Upper lobe of left lung (tissue), 6 donors: Measurements from ENCODE around the gene EPC1. TPM values are rescaled to one million over a fixed set of nuclear protein-coding genes. Genes with fewer than 3 reads are reported as not detected.
A peak's percentile ranks its signal among the peaks of the same experiment; 100 is the strongest.

ENCODE experiments used
- ATAC-seq, 2 donors: fragments of 200-7000 bp; cut with Tn5 transposase; one replicate each; pipeline ENCODE4 v1.9.1; 2022; ENCODE audit warnings: mild to moderate bottlenecking in 2 of 2, moderate library complexity in 2 of 2; ENCODE audit not compliant: low FRiP score in 2 of 2
- DNase-seq, 2 donors: peaks; one replicate each; pipeline ENCODE4 v3.0.0-alpha.2; 2019 to 2020
- H3K27ac ChIP-seq, 4 donors: fragments of 200-600 bp; sonication (generic); one replicate each; pipeline ENCODE4 v1.5.1; 2016 to 2019
- H3K27me3 ChIP-seq, 4 donors: fragments of 200-600 bp; sonication (generic); one replicate each; pipeline ENCODE4 v1.5.1; 2017 to 2019
- H3K36me3 ChIP-seq, 4 donors: fragments of 200-600 bp; sonication (generic); one replicate each; pipeline ENCODE4 v1.5.1; 2016 to 2019
- H3K4me1 ChIP-seq, 4 donors: fragments of 200-600 bp; sonication (generic); one replicate each; pipeline ENCODE4 v1.5.1; 2018 to 2019
- H3K4me3 ChIP-seq, 4 donors: fragments of 200-600 bp; sonication (generic); one replicate each; pipeline ENCODE4 v1.5.1; 2017 to 2019; ENCODE audit warnings: mild to moderate bottlenecking in 2 of 4, moderate library complexity in 1 of 4
- H3K9me3 ChIP-seq, 4 donors: fragments of 200-600 bp; sonication (generic); one replicate each; pipeline ENCODE4 v1.5.1; 2018 to 2019
- CTCF ChIP-seq, 6 experiments: fragments of 450-650 bp in 4 of 6; fragments of 200-600 bp in 2 of 6; sonication (generic) in 2 of 6; IDR thresholded peaks; one replicate each; pipeline ENCODE4 v1.5.1; 2016 to 2019; ENCODE audit warnings: antibody characterized with exemption in 6 of 6
- EP300 ChIP-seq, 4 donors: sonication (generic); formaldehyde crosslinking; IDR thresholded peaks; one replicate each; pipeline ENCODE4 v1.5.1; 2017; ENCODE audit warnings: antibody characterized with exemption in 4 of 4, control low read depth in 2 of 4
- POLR2A ChIP-seq, 4 donors: fragments of 450-650 bp; IDR thresholded peaks; one replicate each; pipeline ENCODE4 v1.5.1; 2016 to 2017; ENCODE audit warnings: antibody characterized with exemption in 4 of 4, mild to moderate bottlenecking in 2 of 4
- POLR2AphosphoS5 ChIP-seq, 2 donors: sonication (generic); formaldehyde crosslinking; IDR thresholded peaks; one replicate each; pipeline ENCODE4 v1.5.1; 2017; ENCODE audit warnings: antibody characterized with exemption in 2 of 2
- WGBS, 2 donors: methylation state at CpG; one replicate each; pipeline ENCODE4 v1.1.5; 2017 to 2018; 5-methylcytosine and 5-hydroxymethylcytosine counted together
- total RNA-seq, 6 donors: library from RNA; depleted of rRNA in 4 of 6; stranded (reverse); fragments of >200 nt in 4 of 6; gene quantifications; one replicate each; pipeline versions ENCODE4 v1.1.0 to v1.2.1, GENCODE V29; 2016 to 2021
- donor health status: DM: no; HTN: no; CAD: no; lungs with moderate emphysema.
- donor health status: DM: no; HTN: yes; CAD: no; lungs with severe emphysema.

The EPC1 gene
- total RNA-seq, 6 donors from 2014 or later, result 26.2 to 82.8 (median 36.7) TPM

GRCh38 chr10:32379950-32380551 lies 33.1 kb upstream of the EPC1 start:
- no peaks in the 10 kb centered on the region for H3K9me3 ChIP-seq
- no peak for ATAC-seq
- no peak for DNase-seq
- 56 to 79% methylated on average over 7 of the region's 7 CpGs for WGBS, 2 donors
- no peak overlapping the region for H3K4me3 ChIP-seq
- TF ChIP-seq CTCF (IDR thresholded peaks at IDR 0.05) (no peak), POLR2AphosphoS5 (IDR thresholded peaks at IDR 0.05) (no peak), EP300 (IDR thresholded peaks at IDR 0.05) (no peak), POLR2A (IDR thresholded peaks at IDR 0.05) (no peak)
- no peaks in the 10 kb centered on the region for H3K27me3 ChIP-seq
- no peaks in the 10 kb centered on the region for H3K36me3 ChIP-seq
- peak overlapping the region in 2 of 4 donors; percentile 70 to 81 for H3K27ac ChIP-seq
- peaks cover 5 to 17% (median 12%) of the 10 kb centered on the region in 4 donors for H3K4me1 ChIP-seq

GRCh38 chr10:32379318-32379949 lies 32.5 kb upstream of the EPC1 start:
- TF ChIP-seq EP300 (IDR thresholded peaks at IDR 0.05) (no peak), POLR2AphosphoS5 (IDR thresholded peaks at IDR 0.05) (no peak), POLR2A (IDR thresholded peaks at IDR 0.05) (no peak), CTCF (IDR thresholded peaks at IDR 0.05) (no peak)
- ATAC-seq, result peak; percentile 68 to 80
- H3K9me3 ChIP-seq, result no peaks in the 10 kb centered on the region
- H3K4me1 ChIP-seq, result peaks cover 5 to 24% (median 13%) of the 10 kb centered on the region in 4 donors
- H3K36me3 ChIP-seq, result no peaks in the 10 kb centered on the region
- peak overlapping the region; percentile 6 to 70 (median 56) for H3K4me3 ChIP-seq
- DNase-seq, result no peak
- peak overlapping the region; percentile 70 to 85 (median 82) for H3K27ac ChIP-seq
- 22 to 23% methylated on average over 10 of the region's 10 CpGs for WGBS, 2 donors
- H3K27me3 ChIP-seq, result no peaks in the 10 kb centered on the region

GRCh38 chr10:32378363-32379317 lies 31.7 kb upstream of the EPC1 start:
- Histone ChIP-seq H3K4me3 (peak overlapping the region; percentile 6 to 70 (median 56)), H3K36me3 (no peaks in the 10 kb centered on the region), H3K27me3 (no peaks in the 10 kb centered on the region), H3K4me1 (peaks cover 5 to 29% (median 13%) of the 10 kb centered on the region in 4 donors), H3K9me3 (no peaks in the 10 kb centered on the region), H3K27ac (peak overlapping the region; percentile 70 to 85 (median 82))
- peak; percentile 35 to 98 for DNase-seq
- ATAC-seq, result peak; percentile 98 to 99
- TF ChIP-seq POLR2A (IDR thresholded peaks at IDR 0.05) (peak in 3 of 4 donors; percentile 62 to 70 (median 65)), EP300 (IDR thresholded peaks at IDR 0.05) (peak in 1 of 4 donors; percentile 27), POLR2AphosphoS5 (IDR thresholded peaks at IDR 0.05) (peak; percentile 64 to 83), CTCF (IDR thresholded peaks at IDR 0.05) (no peak)
- 0 to 1% methylated on average over 19 of the region's 19 CpGs for WGBS, 2 donors

- peaks cover 9 to 38% (median 15%) of the 10 kb centered on the region in 4 donors for H3K4me1 ChIP-seq
- TF ChIP-seq POLR2A (IDR thresholded peaks at IDR 0.05), result peak in 2 of 4 donors; percentile 15 to 23
- peak in 1 of 6 experiments; percentile 5 for TF ChIP-seq CTCF (IDR thresholded peaks at IDR 0.05)
- TF ChIP-seq POLR2AphosphoS5 (IDR thresholded peaks at IDR 0.05), result no peak
- TF ChIP-seq EP300 (IDR thresholded peaks at IDR 0.05), result no peak
- H3K4me3 ChIP-seq, result peak overlapping the region; percentile 48 to 70 (median 58)
- H3K27ac ChIP-seq, result peak overlapping the region; percentile 70 to 85 (median 82)
- H3K27me3 ChIP-seq, result no peaks in the 10 kb centered on the region
- 0% methylated on average over 6 of the region's 6 CpGs for WGBS, 2 donors
- DNase-seq (no peak), ATAC-seq (peak in 1 of 2 donors; percentile 67)
- H3K9me3 ChIP-seq, result no peaks in the 10 kb centered on the region
- H3K36me3 ChIP-seq, result no peaks in the 10 kb centered on the region
Measured at GRCh38 chr10:32377458-32378259, 30.7 kb upstream of the EPC1 start.
